ENCODE results near the gene HOXD8. TPM values are rescaled to one million over a fixed set of nuclear protein-coding genes. Genes with fewer than 3 reads are reported as not detected.

Gene HOXD8
- total RNA-seq, 1 experiment from 2014 or later = 1.4 TPM

- no peak for DNase-seq (ENCODE audit: low read depth)
Observed at GRCh38 chr2:176090862-176091261, 38.6 kb upstream of the HOXD8 start.

- DNase-seq (ENCODE audit: low read depth) = no peak
Observed at GRCh38 chr2:176091329-176092258, 37.9 kb upstream of the HOXD8 start.

GRCh38 chr2:176092270-176093144 lies 37.0 kb upstream of the HOXD8 start, which contains the start of gene HOXD13:
HOXD13 (plus strand) TSS chr2:176092721; CDS start chr2:176092891, 170 bp downstream.
- no peak for DNase-seq (ENCODE audit: low read depth)

- DNase-seq (ENCODE audit: low read depth) = no peak
Observed at GRCh38 chr2:176093145-176093897, 36.2 kb upstream of the HOXD8 start.

- no peak for DNase-seq (ENCODE audit: low read depth)
Observed at GRCh38 chr2:176093898-176094249, 35.6 kb upstream of the HOXD8 start.

- DNase-seq (ENCODE audit: low read depth) = no peak
Observed at GRCh38 chr2:176094349-176094748, 35.2 kb upstream of the HOXD8 start.

- DNase-seq (ENCODE audit: low read depth) = no peak
Observed at GRCh38 chr2:176095421-176095820, 34.1 kb upstream of the HOXD8 start.

GRCh38 chr2:176096243-176096985 lies 33.1 kb upstream of the HOXD8 start:
- no peak for DNase-seq (ENCODE audit: low read depth)

- peak; percentile 69 for DNase-seq (ENCODE audit: low read depth)
Observed at GRCh38 chr2:176096986-176097819, 32.3 kb upstream of the HOXD8 start.

GRCh38 chr2:176097820-176098365 lies 31.6 kb upstream of the HOXD8 start:
- DNase-seq (ENCODE audit: low read depth) = no peak

GRCh38 chr2:176098366-176099158 lies 30.9 kb upstream of the HOXD8 start:
- no peak for DNase-seq (ENCODE audit: low read depth)

GRCh38 chr2:176099159-176099727 lies 30.3 kb upstream of the HOXD8 start:
- no peak for DNase-seq (ENCODE audit: low read depth)

- DNase-seq (ENCODE audit: low read depth) = no peak
Observed at GRCh38 chr2:176099728-176100546, 29.6 kb upstream of the HOXD8 start, which contains the start of gene HOXD12. HOXD12 (plus strand) TSS chr2:176099795; CDS start chr2:176099802, 7 bp downstream.

- DNase-seq (ENCODE audit: low read depth) = no peak
Observed at GRCh38 chr2:176100547-176101140, 28.9 kb upstream of the HOXD8 start.

- no peak for DNase-seq (ENCODE audit: low read depth)
Observed at GRCh38 chr2:176101216-176101830, 28.2 kb upstream of the HOXD8 start.

- DNase-seq (ENCODE audit: low read depth) = no peak
Observed at GRCh38 chr2:176101842-176102241, 27.7 kb upstream of the HOXD8 start.

All from LHCN-M2 (cell line).